GOT3 (cell line): ENCODE results near the gene R3HDML.
"Not testable (repeated sequence)": the region's sequence is repeated elsewhere in the genome, so short reads cannot be mapped to it uniquely, and the experiment has no call there.

ENCODE experiments used
- DNase-seq: peaks from one replicate; lab custom pipeline; 2025; ENCODE audit warnings: mixed read lengths; lab: John Stamatoyannopoulos, UW

The R3HDML gene

GRCh38 chr20:44336725-44337380 lies at the start of gene R3HDML:
TSS of gene R3HDML (plus strand) at chr20:44337043. CDS start at chr20:44337158, 115 bp downstream.
- no peak for DNase-seq

- no peak for DNase-seq
Measured at GRCh38 chr20:44287272-44288097, 49.4 kb upstream of the R3HDML start.

- DNase-seq = no peak
Measured at GRCh38 chr20:44288252-44288651, 48.6 kb upstream of the R3HDML start.

- DNase-seq = no peak
Measured at GRCh38 chr20:44291754-44292153, 45.1 kb upstream of the R3HDML start.

- DNase-seq = no peak
Measured at GRCh38 chr20:44296011-44296410, 40.8 kb upstream of the R3HDML start.

GRCh38 chr20:44297721-44298120 lies 39.1 kb upstream of the R3HDML start:
- DNase-seq = no peak

- DNase-seq = not testable (repeated sequence)
Measured at GRCh38 chr20:44299011-44299535, 37.8 kb upstream of the R3HDML start.

- DNase-seq = no peak
Measured at GRCh38 chr20:44301285-44301684, 35.6 kb upstream of the R3HDML start.

- no peak for DNase-seq
Measured at GRCh38 chr20:44302026-44302669, 34.7 kb upstream of the R3HDML start.

GRCh38 chr20:44302736-44303135 lies 34.1 kb upstream of the R3HDML start:
- no peak for DNase-seq

- DNase-seq = no peak
Measured at GRCh38 chr20:44304383-44304782, 32.5 kb upstream of the R3HDML start.

GRCh38 chr20:44306927-44307326 lies 29.9 kb upstream of the R3HDML start:
- no peak for DNase-seq

GRCh38 chr20:44309763-44310663 lies 26.8 kb upstream of the R3HDML start:
- no peak for DNase-seq

- peak; percentile 98 for DNase-seq
Measured at GRCh38 chr20:44310664-44311639, 25.9 kb upstream of the R3HDML start, which contains the start of gene FITM2. TSS of gene FITM2 (minus strand) at chr20:44311202. CDS start at chr20:44311148, 54 bp downstream.

- no peak for DNase-seq
Measured at GRCh38 chr20:44314870-44315269, 22.0 kb upstream of the R3HDML start.

- no peak for DNase-seq
Measured at GRCh38 chr20:44319839-44320422, 16.9 kb upstream of the R3HDML start.

- no peak for DNase-seq
Measured at GRCh38 chr20:44324343-44324742, 12.5 kb upstream of the R3HDML start.

GRCh38 chr20:44326391-44327159 lies 10.3 kb upstream of the R3HDML start:
- no peak for DNase-seq

- not testable (repeated sequence) for DNase-seq
Measured at GRCh38 chr20:44327748-44328147, 9.1 kb upstream of the R3HDML start.
